ENCODE results near the gene CPPED1. TPM values are rescaled to one million over a fixed set of nuclear protein-coding genes. Genes with fewer than 3 reads are reported as not detected.

Gene CPPED1, protein sequence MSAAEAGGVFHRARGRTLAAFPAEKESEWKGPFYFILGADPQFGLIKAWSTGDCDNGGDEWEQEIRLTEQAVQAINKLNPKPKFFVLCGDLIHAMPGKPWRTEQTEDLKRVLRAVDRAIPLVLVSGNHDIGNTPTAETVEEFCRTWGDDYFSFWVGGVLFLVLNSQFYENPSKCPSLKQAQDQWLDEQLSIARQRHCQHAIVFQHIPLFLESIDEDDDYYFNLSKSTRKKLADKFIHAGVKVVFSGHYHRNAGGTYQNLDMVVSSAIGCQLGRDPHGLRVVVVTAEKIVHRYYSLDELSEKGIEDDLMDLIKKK
- total RNA-seq: 2.3 and 4.6 TPM in 2 replicates

DNA sequence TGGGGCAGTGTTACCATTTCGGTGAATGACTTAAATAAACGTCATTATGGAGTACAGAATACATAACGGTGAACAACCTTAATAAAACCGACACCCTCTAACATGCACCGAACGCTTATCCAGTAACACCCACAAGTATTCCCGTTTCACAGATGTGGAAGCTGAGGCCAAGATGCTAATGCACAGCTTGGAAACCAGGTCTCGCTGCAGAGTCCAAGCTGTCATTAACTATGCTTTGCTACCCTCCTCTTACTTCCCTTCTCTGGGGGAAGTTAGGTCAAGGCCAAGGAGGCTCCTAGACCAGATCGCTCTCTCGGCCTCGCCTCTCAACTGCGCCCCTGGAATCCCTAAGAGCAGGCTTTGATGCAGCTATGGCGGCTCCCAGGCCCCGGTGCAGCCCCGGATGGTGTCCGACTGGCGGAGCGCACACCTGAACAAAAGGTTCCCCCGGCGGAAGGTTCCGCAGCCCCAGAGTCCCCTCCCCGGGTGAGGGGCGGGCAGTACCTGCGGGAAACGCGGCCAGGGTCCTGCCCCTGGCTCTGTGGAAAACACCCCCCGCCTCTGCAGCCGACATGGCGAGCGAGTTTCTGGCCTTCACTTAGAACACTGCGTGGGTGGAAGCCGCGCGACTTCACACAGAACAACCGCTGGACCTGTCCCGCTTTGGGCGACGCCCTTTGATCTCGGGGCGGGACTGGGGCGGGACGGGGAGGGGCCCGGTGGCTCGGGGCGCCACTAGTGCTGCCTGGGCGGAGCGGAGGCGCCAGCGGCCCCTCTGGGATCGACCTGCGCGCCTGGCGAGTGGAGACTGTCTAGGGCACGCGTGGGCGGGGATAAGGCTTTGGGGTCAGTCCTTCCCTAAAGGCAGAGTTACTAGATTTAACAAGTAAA lies at the start of gene CPPED1:
CPPED1 (minus strand) TSS at position 685 of the 891 bp plus-strand sequence; CDS start at position 574, 111 bp downstream.

Other genes with a start within 250 kb of the CPPED1 start
- gene SHISA9, start 97.7 kb upstream of the CPPED1 start, total RNA-seq: under 0.01 and 4.6 TPM in 2 replicates

Data from tracheal epithelial cell (primary cell).